Stimulated activated CD4-positive, alpha-beta T cell treated with anti-CD3 and anti-CD28 coated beads, Interleukin-1b, Interleukin-23, amount 100 ng/mL, for 4 hours (primary cell): ENCODE results near the gene TSC2.

Experiments used
- DNase-seq, 2 donors: peaks; one replicate each; pipeline ENCODE4 v3.0.0-alpha.2; 2020; ENCODE audit warnings: low read depth in 2 of 2

TSC2 gene

GRCh38 chr16:2047330-2048115 is at the start of gene TSC2, which contains the start of gene NTHL1:
Gene TSC2 (plus strand): TSS chr16:2047985. CDS start chr16:2048616, 631 bp downstream.
Gene NTHL1 (minus strand): TSS chr16:2047834. CDS start chr16:2047823, 11 bp downstream.
- DNase-seq, result peak; percentile 85 to 89

- DNase-seq, result no peak
These were observed 49.4 kb upstream of the TSC2 start for GRCh38 chr16:1998360-1998835.

GRCh38 chr16:1998852-1999801 is 48.7 kb upstream of the TSC2 start:
- no peak for DNase-seq

- DNase-seq, result no peak
These were observed 47.8 kb upstream of the TSC2 start for GRCh38 chr16:1999866-2000514.

GRCh38 chr16:2001035-2001434 is 46.8 kb upstream of the TSC2 start:
- no peak for DNase-seq

- DNase-seq, result no peak
These were observed 46.1 kb upstream of the TSC2 start for GRCh38 chr16:2001456-2002355.

- no peak for DNase-seq
These were observed 45.2 kb upstream of the TSC2 start for GRCh38 chr16:2002406-2003230.

- no peak for DNase-seq
These were observed 44.5 kb upstream of the TSC2 start for GRCh38 chr16:2003231-2003826.

- peak; percentile 71 to 85 for DNase-seq
These were observed 43.8 kb upstream of the TSC2 start for GRCh38 chr16:2003827-2004641.

- DNase-seq, result no peak
These were observed 42.8 kb upstream of the TSC2 start for GRCh38 chr16:2004795-2005517.

GRCh38 chr16:2005646-2006045 is 42.1 kb upstream of the TSC2 start:
- DNase-seq, result no peak

GRCh38 chr16:2006317-2006716 is 41.5 kb upstream of the TSC2 start:
- DNase-seq, result no peak

- no peak for DNase-seq
These were observed 40.5 kb upstream of the TSC2 start for GRCh38 chr16:2007081-2007836.

GRCh38 chr16:2008009-2008526 is 39.7 kb upstream of the TSC2 start:
- no peak for DNase-seq

GRCh38 chr16:2008631-2009163 is 39.1 kb upstream of the TSC2 start:
- DNase-seq, result no peak

- no peak for DNase-seq
These were observed 38.5 kb upstream of the TSC2 start for GRCh38 chr16:2009164-2009711.
